GM18873 (cell line): ENCODE measurements around the gene ABHD12B.

Source experiments
- ATAC-seq: cut with Tn5 transposase; IDR thresholded peaks from one replicate; pipeline ENCODE4 v1.9.1; 2021; ENCODE audit warnings: mild to moderate bottlenecking, moderate library complexity, moderate number of reproducible peaks; ENCODE audit not compliant: unreplicated experiment, low FRiP score

The ABHD12B gene

GRCh38 chr14:50871914-50872732 lies at the start of gene ABHD12B:
Gene ABHD12B (plus strand): TSS chr14:50872053. CDS start chr14:50872175, 122 bp downstream.
- ATAC-seq: no peak

GRCh38 chr14:50822501-50823042 lies 49.3 kb upstream of the ABHD12B start:
- ATAC-seq: no peak

- no peak for ATAC-seq
These were observed 48.6 kb upstream of the ABHD12B start for GRCh38 chr14:50823051-50823761.

- ATAC-seq: peak; percentile 75
These were observed 47.9 kb upstream of the ABHD12B start for GRCh38 chr14:50823762-50824636.

GRCh38 chr14:50825307-50825706 lies 46.5 kb upstream of the ABHD12B start:
- no peak for ATAC-seq

GRCh38 chr14:50826681-50827080 lies 45.2 kb upstream of the ABHD12B start:
- no peak for ATAC-seq

- ATAC-seq: no peak
These were observed 42.9 kb upstream of the ABHD12B start for GRCh38 chr14:50828721-50829488.

GRCh38 chr14:50829489-50830043 lies 42.3 kb upstream of the ABHD12B start:
- peak; percentile 5 for ATAC-seq

- ATAC-seq: peak; percentile 37
These were observed 41.6 kb upstream of the ABHD12B start for GRCh38 chr14:50830044-50830931.

GRCh38 chr14:50830932-50831725 lies 40.7 kb upstream of the ABHD12B start, which contains the start of gene NIN:
Gene NIN (minus strand): TSS chr14:50831162. CDS start chr14:50822056, 9,106 bp downstream.
- peak; percentile 38 for ATAC-seq

- no peak for ATAC-seq
These were observed 40.1 kb upstream of the ABHD12B start for GRCh38 chr14:50831726-50832168.

GRCh38 chr14:50832935-50833630 lies 38.8 kb upstream of the ABHD12B start:
- ATAC-seq: no peak

GRCh38 chr14:50834802-50835276 lies 37.0 kb upstream of the ABHD12B start:
- no peak for ATAC-seq

- ATAC-seq: no peak
These were observed 36.6 kb upstream of the ABHD12B start for GRCh38 chr14:50835280-50835679.

- ATAC-seq: no peak
These were observed 35.3 kb upstream of the ABHD12B start for GRCh38 chr14:50836515-50836914.

GRCh38 chr14:50837271-50837670 lies 34.6 kb upstream of the ABHD12B start:
- ATAC-seq: no peak
